HEK293 (cell line): ENCODE data around the gene TMEM174.
A peak's percentile ranks its signal among the peaks of the same experiment; 100 is the strongest.

Experiments used
- CTCF ChIA-PET: fragments of 350-600 bp; formaldehyde crosslinking; extraction: SDS; loops from one replicate; lab custom pipeline; 2021; ENCODE audit warnings: antibody characterized with exemption; lab: Yijun Ruan, JAX
- POLR2A ChIA-PET: fragments of 300-600 bp; formaldehyde crosslinking; extraction: SDS; loops from one replicate; lab custom pipeline; 2020; ENCODE audit warnings: antibody characterized with exemption, inconsistent platforms; lab: Yijun Ruan, JAX
- H3K27ac ChIP-seq: fragments of 200-500 bp; sonication (Bioruptor generic); 2 replicates; pipeline ENCODE4 v1.5.1; 2014; ENCODE audit warnings: low read depth, low read length, control low read depth, inconsistent platforms; ENCODE audit errors: extremely low read depth
- H3K36me3 ChIP-seq, 2 experiments: fragments of 200-500 bp in 1 of 2; sonication (Bioruptor generic) in 1 of 2; 1 replicate in 1 of 2; 2 replicates in 1 of 2; pipeline ENCODE4 v1.5.1; 2014 to 2017; ENCODE audit warnings: inconsistent platforms in 2 of 2, low read length in 2 of 2; ENCODE audit not compliant: control insufficient read depth in 2 of 2, insufficient read depth in 1 of 2
- H3K4me1 ChIP-seq: fragments of 200-500 bp; sonication (Bioruptor generic); 2 replicates; pipeline ENCODE4 v1.5.1; 2014; ENCODE audit warnings: mild to moderate bottlenecking, low read length, inconsistent platforms; ENCODE audit not compliant: control insufficient read depth, insufficient read depth
- H3K4me3 ChIP-seq: 2 replicates; pipeline ENCODE4 v1.5.1; 2011; ENCODE audit warnings: low read depth, mild to moderate bottlenecking, control low read depth, low read length, moderate library complexity
- H3K9me3 ChIP-seq: fragments of 200-500 bp; sonication (Bioruptor generic); 2 replicates; pipeline ENCODE4 v1.5.1; 2014; ENCODE audit warnings: low read depth, low read length, inconsistent platforms; ENCODE audit not compliant: control insufficient read depth, insufficient read depth
- BCL11A ChIP-seq: fragments of 450-650 bp; formaldehyde crosslinking; IDR thresholded peaks from 2 replicates; pipeline ENCODE4 v1.5.1; 2016; ENCODE audit warnings: low read depth, missing biosample characterization, missing genetic modification characterization
- BCL6B ChIP-seq: fragments of 450-650 bp; formaldehyde crosslinking; IDR thresholded peaks from 2 replicates; pipeline ENCODE4 v1.5.1; 2017; ENCODE audit warnings: missing biosample characterization, missing genetic modification characterization
- GLI4 ChIP-seq: fragments of 450-650 bp; formaldehyde crosslinking; IDR thresholded peaks from 2 replicates; pipeline ENCODE4 v1.5.1; 2016; ENCODE audit warnings: missing biosample characterization, missing genetic modification characterization
- HOXC10 ChIP-seq: sonication (generic); formaldehyde crosslinking; IDR thresholded peaks from 2 replicates; pipeline ENCODE4 v1.8.1; 2023; ENCODE audit warnings: mild to moderate bottlenecking, missing genetic modification reagents
- IKZF3 ChIP-seq: fragments of 450-650 bp; IDR thresholded peaks from 2 replicates; pipeline ENCODE4 v1.5.0; 2018; ENCODE audit warnings: missing biosample characterization, mild to moderate bottlenecking, missing genetic modification characterization, moderate library complexity
- KLF10 ChIP-seq: fragments of 450-650 bp; IDR thresholded peaks from 2 replicates; pipeline ENCODE4 v1.5.1; 2018; ENCODE audit warnings: missing biosample characterization, mild to moderate bottlenecking, missing genetic modification characterization
- KLF16 ChIP-seq: fragments of 450-650 bp; formaldehyde crosslinking; IDR thresholded peaks from 2 replicates; pipeline ENCODE4 v1.5.1; 2017; ENCODE audit warnings: missing biosample characterization, missing genetic modification characterization
- MZF1 ChIP-seq: fragments of 450-650 bp; formaldehyde crosslinking; IDR thresholded peaks from 2 replicates; pipeline ENCODE4 v1.5.1; 2017; ENCODE audit warnings: missing biosample characterization, missing genetic modification characterization, borderline replicate concordance
- OVOL3 ChIP-seq: fragments of 450-650 bp; formaldehyde crosslinking; IDR thresholded peaks from 2 replicates; pipeline ENCODE4 v1.5.1; 2016; ENCODE audit warnings: missing biosample characterization, missing genetic modification characterization
- PRDM6 ChIP-seq: fragments of 450-650 bp; formaldehyde crosslinking; IDR thresholded peaks from 2 replicates; pipeline ENCODE4 v1.5.1; 2017; ENCODE audit warnings: missing biosample characterization, missing genetic modification characterization
- YY1 ChIP-seq: fragments of 450-650 bp; formaldehyde crosslinking; IDR thresholded peaks from 2 replicates; pipeline ENCODE4 v1.5.1; 2018; ENCODE audit warnings: missing biosample characterization, missing genetic modification characterization
- YY2 ChIP-seq: fragments of 450-650 bp; formaldehyde crosslinking; IDR thresholded peaks from 2 replicates; pipeline ENCODE4 v1.5.1; 2016; ENCODE audit warnings: missing biosample characterization, missing genetic modification characterization
- ZBTB1 ChIP-seq: fragments of 450-650 bp; formaldehyde crosslinking; IDR thresholded peaks from 2 replicates; pipeline ENCODE4 v1.5.1; 2016; ENCODE audit warnings: missing biosample characterization, missing genetic modification characterization
- ZBTB17 ChIP-seq: fragments of 450-650 bp; formaldehyde crosslinking; IDR thresholded peaks from 2 replicates; pipeline ENCODE4 v1.5.1; 2016; ENCODE audit warnings: missing biosample characterization, missing genetic modification characterization
- ZBTB48 ChIP-seq: fragments of 450-650 bp; formaldehyde crosslinking; IDR thresholded peaks from 2 replicates; pipeline ENCODE4 v1.5.1; 2016; ENCODE audit warnings: missing biosample characterization, missing genetic modification characterization
- ZBTB8A ChIP-seq: fragments of 450-650 bp; formaldehyde crosslinking; IDR thresholded peaks from 2 replicates; pipeline ENCODE4 v1.5.1; 2016; ENCODE audit warnings: missing biosample characterization, missing genetic modification characterization
- ZNF24 ChIP-seq: fragments of 450-650 bp; formaldehyde crosslinking; IDR thresholded peaks from 2 replicates; pipeline ENCODE4 v1.5.1; 2016; ENCODE audit warnings: missing biosample characterization, missing genetic modification characterization
- ZNF335 ChIP-seq: fragments of 450-650 bp; formaldehyde crosslinking; conservative IDR thresholded peaks from 2 replicates; pipeline ENCODE4 v1.5.1; 2016; ENCODE audit warnings: missing biosample characterization, missing genetic modification characterization
- ZNF362 ChIP-seq: fragments of 450-650 bp; formaldehyde crosslinking; IDR thresholded peaks from 2 replicates; pipeline ENCODE4 v1.5.1; 2016; ENCODE audit warnings: missing biosample characterization, missing genetic modification characterization
- ZNF530 ChIP-seq: fragments of 450-650 bp; formaldehyde crosslinking; IDR thresholded peaks from 2 replicates; pipeline ENCODE4 v1.5.1; 2016; ENCODE audit warnings: low read depth, missing biosample characterization, missing genetic modification characterization
- ZNF747 ChIP-seq: fragments of 450-650 bp; formaldehyde crosslinking; IDR thresholded peaks from 2 replicates; pipeline ENCODE4 v1.5.1; 2016; ENCODE audit warnings: missing biosample characterization, missing genetic modification characterization
- ZSCAN30 ChIP-seq: fragments of 450-650 bp; IDR thresholded peaks from 2 replicates; pipeline ENCODE4 v1.5.1; 2018; ENCODE audit warnings: missing biosample characterization, mild to moderate bottlenecking, missing genetic modification characterization, moderate library complexity
- TF ChIP-seq, protein P1 (sequence below): fragments of 450-650 bp; formaldehyde crosslinking; conservative IDR thresholded peaks from 2 replicates; pipeline ENCODE4 v1.5.1; 2016; ENCODE audit warnings: low read depth, missing biosample characterization, missing genetic modification characterization
- TF ChIP-seq, protein P2 (sequence below): IDR thresholded peaks from 2 replicates; pipeline ENCODE4 v1.6.1; 2011; ENCODE audit warnings: mild to moderate bottlenecking, low read depth, low read length, borderline replicate concordance

The TMEM174 gene

DNA sequence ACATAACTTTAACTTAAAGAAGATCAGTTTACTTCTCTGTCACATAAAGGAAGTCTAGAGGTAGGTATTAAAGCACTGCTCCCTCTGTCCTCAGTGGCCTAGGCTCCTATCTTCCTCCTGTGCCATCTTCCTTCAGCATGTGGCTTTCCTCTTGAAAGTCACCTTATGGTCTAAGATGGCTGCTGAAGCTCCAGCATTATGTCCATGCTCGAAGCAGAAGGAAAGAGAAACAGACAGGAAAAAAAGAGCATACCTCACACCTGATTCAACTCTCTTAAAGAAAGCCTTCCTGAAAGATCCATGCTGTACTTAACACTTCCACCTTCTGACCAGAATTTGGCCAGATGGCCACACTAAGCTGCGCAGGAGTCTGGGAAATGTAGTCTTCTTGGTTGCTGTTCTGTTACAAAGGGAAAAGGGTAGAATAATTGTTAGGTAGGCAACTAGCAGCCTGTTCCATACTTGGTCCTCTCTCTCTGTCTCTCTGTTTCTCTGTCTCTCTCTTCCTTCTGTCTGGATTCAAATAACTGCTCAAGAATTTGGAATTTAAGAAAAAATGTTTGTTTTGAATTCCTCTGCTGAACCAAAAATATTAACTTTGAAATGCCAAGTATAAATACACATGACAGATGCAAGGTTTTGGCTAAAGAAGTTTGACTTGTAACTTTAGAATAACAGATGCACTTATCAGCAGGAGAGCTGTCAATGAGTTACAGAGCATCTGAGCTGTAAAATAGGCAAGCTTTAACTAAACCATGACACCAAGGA is 16.0 kb downstream of the TMEM174 start:
- H3K9me3 ChIP-seq = no peaks in the 10 kb centered on the region; the same call in 1 of the 2 replicates
- no peak overlapping the region for H3K27ac ChIP-seq
- no peaks in the 10 kb centered on the region for H3K4me1 ChIP-seq
- ChIA-PET POLR2A (interaction anchor here (0.6 to 1.1 kb wide), 3 partner anchors 12 to 613 kb away, joined by 3 to 4 read pairs (median 3); no protein-coding TSS in a partner anchor), CTCF (interaction anchor here (0.8 to 1.4 kb wide), 3 partner anchors 13 to 19 kb away, joined by 3 to 9 read pairs (median 7); no protein-coding TSS in a partner anchor)
- no peaks in the 10 kb centered on the region for H3K36me3 ChIP-seq
- no peak overlapping the region for H3K4me3 ChIP-seq
- TF ChIP-seq YY2 (tag by site-specific recombination) = peak; percentile 25; the same call in 1 of the 2 replicates
- peak; percentile 63 for TF ChIP-seq ZBTB17 (tag by site-specific recombination)
- TF ChIP-seq ZNF335 (tag by site-specific recombination) = peak; percentile 74
- TF ChIP-seq ZSCAN30 = no peak
- 0 out of 2 replicates have a peak, but pooled peaks have one; percentile 16 for TF ChIP-seq BCL6B
- TF ChIP-seq BCL11A (tag by site-specific recombination) = no peak
- TF ChIP-seq ZBTB1 (tag by site-specific recombination) = no peak
- TF ChIP-seq ZNF747 = no peak
- peak; percentile 42; the same call in 1 of the 2 replicates for TF ChIP-seq YY1

DNA sequence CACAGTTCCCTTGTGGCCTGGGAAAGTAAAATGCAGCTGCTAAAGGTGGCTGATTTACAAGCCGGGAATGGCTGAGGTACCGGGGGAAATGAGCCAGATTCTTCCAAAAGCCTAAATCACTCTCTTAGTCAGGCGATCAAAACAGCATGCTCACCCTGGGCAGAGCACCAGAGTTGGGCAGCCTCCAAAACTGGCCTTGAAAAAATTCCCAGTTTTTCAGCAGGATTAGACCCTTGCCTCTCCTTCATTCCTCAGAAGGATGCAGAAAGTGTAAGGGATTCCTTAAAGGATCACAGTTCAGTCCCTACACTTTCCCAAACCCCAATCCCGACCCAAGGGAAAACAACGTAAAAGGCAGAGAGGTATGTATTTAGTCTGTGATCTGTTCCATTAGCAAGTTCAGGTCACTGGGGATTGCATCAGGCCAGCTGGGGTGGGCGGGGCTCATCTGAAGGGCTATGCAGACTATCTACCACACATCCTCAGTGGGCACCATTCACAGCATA is 16.9 kb downstream of the TMEM174 start:
- Histone ChIP-seq H3K4me1 (no peaks in the 10 kb centered on the region), H3K27ac (no peak overlapping the region), H3K9me3 (no peaks in the 10 kb centered on the region; the same call in 1 of the 2 replicates), H3K4me3 (no peak overlapping the region), H3K36me3 (no peaks in the 10 kb centered on the region)
- CTCF ChIA-PET = interaction anchor here (0.5 to 1.4 kb wide), 3 partner anchors 12 to 185 kb away, joined by 3 to 9 read pairs (median 7); no protein-coding TSS in a partner anchor
- POLR2A ChIA-PET = interaction anchor here (1.1 to 1.4 kb wide), 2 partner anchors 11 to 26 kb away, joined by 3 read pairs; no protein-coding TSS in a partner anchor
- TF ChIP-seq ZBTB48 (tag by site-specific recombination) (0 out of 2 replicates have a peak, but pooled peaks have one; percentile 17), PRDM6 (tag by site-specific recombination) (no peak), ZNF24 (no peak), ZNF530 (no peak), HOXC10 (CRISPR knock-in tag) (no peak), GLI4 (no peak), KLF16 (tag by site-specific recombination) (no peak), ZBTB8A (peak; percentile 11; the same call in 1 of the 2 replicates), MZF1 (tag by site-specific recombination) (peak; percentile 40; the same call in 1 of the 2 replicates), OVOL3 (tag by site-specific recombination) (no peak), IKZF3 (peak; percentile 32; the same call in 1 of the 2 replicates), ZNF362 (no peak), KLF10 (tag by site-specific recombination) (peak; percentile 37; the same call in 1 of the 2 replicates)
- TF ChIP-seq, protein P1, sequence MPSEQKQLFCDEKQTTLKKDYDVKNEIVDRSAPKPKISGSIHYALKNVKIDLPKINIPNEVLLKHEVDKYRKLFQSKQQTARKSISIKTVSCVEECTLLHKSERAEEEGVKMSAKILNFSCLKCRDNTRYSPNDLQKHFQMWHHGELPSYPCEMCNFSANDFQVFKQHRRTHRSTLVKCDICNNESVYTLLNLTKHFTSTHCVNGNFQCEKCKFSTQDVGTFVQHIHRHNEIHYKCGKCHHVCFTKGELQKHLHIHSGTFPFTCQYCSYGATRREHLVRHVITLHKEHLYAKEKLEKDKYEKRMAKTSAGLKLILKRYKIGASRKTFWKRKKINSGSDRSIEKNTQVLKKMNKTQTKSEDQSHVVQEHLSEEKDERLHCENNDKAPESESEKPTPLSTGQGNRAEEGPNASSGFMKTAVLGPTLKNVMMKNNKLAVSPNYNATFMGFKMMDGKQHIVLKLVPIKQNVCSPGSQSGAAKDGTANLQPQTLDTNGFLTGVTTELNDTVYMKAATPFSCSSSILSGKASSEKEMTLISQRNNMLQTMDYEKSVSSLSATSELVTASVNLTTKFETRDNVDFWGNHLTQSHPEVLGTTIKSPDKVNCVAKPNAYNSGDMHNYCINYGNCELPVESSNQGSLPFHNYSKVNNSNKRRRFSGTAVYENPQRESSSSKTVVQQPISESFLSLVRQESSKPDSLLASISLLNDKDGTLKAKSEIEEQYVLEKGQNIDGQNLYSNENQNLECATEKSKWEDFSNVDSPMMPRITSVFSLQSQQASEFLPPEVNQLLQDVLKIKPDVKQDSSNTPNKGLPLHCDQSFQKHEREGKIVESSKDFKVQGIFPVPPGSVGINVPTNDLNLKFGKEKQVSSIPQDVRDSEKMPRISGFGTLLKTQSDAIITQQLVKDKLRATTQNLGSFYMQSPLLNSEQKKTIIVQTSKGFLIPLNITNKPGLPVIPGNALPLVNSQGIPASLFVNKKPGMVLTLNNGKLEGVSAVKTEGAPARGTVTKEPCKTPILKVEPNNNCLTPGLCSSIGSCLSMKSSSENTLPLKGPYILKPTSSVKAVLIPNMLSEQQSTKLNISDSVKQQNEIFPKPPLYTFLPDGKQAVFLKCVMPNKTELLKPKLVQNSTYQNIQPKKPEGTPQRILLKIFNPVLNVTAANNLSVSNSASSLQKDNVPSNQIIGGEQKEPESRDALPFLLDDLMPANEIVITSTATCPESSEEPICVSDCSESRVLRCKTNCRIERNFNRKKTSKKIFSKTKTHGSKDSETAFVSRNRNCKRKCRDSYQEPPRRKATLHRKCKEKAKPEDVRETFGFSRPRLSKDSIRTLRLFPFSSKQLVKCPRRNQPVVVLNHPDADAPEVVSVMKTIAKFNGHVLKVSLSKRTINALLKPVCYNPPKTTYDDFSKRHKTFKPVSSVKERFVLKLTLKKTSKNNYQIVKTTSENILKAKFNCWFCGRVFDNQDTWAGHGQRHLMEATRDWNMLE (tag by site-specific recombination) = 0 out of 2 replicates have a peak, but pooled peaks have one; percentile 14
- TF ChIP-seq, protein P2, sequence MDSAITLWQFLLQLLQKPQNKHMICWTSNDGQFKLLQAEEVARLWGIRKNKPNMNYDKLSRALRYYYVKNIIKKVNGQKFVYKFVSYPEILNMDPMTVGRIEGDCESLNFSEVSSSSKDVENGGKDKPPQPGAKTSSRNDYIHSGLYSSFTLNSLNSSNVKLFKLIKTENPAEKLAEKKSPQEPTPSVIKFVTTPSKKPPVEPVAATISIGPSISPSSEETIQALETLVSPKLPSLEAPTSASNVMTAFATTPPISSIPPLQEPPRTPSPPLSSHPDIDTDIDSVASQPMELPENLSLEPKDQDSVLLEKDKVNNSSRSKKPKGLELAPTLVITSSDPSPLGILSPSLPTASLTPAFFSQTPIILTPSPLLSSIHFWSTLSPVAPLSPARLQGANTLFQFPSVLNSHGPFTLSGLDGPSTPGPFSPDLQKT = no peak
